LNCaP clone FGC (cell line): ENCODE results near the gene SLC39A11.

ENCODE experiments used
- DNase-seq: peaks from one replicate; pipeline ENCODE4 v3.0.0-alpha.2; 2011; ENCODE audit warnings: low read depth
- H3K4me3 ChIP-seq: 2 replicates; pipeline ENCODE4 v1.5.1; 2011; ENCODE audit warnings: mild to moderate bottlenecking, low read depth, low read length, control low read depth
- TF ChIP-seq, protein P1 (sequence below): IDR thresholded peaks from 2 replicates; pipeline ENCODE4 v1.5.1; 2012; ENCODE audit warnings: mild to moderate bottlenecking; ENCODE audit not compliant: control insufficient read depth, insufficient read depth; ENCODE audit errors: extremely low read depth

SLC39A11 gene

DNA sequence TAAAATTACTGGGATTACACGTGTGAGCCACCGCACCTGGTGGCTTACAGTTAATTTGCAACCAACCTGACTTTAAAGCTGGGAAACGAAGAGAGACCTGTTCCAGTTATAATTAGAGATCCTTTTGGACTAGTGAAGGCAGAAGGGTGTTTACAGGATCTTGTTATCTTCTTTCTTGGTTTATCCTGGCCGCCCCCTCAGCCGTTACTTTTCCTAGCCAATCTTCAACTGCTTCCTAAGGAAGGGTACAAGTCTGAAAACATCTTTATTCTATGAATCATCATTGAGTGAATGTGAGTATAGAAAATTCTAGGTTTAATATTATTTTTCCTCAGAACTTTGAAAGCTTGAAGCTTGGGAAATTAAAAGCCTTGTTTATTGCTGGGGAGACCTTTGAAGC, 286.5 kb downstream of the SLC39A11 start:
- DNase-seq = no peak
- TF ChIP-seq, protein P1, sequence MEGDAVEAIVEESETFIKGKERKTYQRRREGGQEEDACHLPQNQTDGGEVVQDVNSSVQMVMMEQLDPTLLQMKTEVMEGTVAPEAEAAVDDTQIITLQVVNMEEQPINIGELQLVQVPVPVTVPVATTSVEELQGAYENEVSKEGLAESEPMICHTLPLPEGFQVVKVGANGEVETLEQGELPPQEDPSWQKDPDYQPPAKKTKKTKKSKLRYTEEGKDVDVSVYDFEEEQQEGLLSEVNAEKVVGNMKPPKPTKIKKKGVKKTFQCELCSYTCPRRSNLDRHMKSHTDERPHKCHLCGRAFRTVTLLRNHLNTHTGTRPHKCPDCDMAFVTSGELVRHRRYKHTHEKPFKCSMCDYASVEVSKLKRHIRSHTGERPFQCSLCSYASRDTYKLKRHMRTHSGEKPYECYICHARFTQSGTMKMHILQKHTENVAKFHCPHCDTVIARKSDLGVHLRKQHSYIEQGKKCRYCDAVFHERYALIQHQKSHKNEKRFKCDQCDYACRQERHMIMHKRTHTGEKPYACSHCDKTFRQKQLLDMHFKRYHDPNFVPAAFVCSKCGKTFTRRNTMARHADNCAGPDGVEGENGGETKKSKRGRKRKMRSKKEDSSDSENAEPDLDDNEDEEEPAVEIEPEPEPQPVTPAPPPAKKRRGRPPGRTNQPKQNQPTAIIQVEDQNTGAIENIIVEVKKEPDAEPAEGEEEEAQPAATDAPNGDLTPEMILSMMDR = no peak
- H3K4me3 ChIP-seq = no peak overlapping the region

DNA sequence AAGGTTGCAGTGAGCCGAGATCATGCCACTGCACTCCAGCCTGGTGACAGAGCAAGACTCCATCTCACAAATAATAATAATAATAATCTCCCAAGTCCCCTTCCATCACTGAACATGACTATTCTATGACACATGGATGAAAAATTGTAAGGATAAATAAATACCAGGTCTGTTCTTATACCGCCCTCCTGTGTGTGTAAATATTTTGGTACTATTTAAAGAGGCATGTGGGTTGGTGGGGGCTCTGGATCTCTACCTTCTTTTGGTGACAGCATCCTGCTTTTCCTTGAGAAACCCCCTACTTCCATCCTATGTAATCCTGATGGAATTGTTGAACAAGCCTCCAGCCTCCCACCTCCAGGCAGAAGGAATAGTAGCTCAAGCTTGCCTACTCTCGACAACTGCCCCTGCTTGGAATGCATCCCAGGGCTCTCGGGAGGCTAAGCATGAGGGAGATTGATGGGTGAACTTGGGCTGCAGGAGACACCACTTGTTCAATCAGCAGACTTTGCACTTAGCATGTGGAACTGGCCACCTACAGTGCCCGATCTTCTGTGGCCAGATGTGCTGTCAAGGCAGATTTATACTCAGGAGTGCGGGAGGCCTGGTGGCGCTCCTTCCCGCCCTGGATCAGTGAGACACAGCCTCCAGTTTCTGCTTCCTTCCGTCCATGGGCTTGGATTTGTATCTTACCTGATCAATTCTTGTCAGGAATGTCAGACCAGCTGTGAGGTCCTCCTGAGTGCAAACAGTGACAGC, 287.4 kb downstream of the SLC39A11 start:
- no peak for DNase-seq
- no peak overlapping the region for H3K4me3 ChIP-seq
- TF ChIP-seq, protein P1 = no peak

DNA sequence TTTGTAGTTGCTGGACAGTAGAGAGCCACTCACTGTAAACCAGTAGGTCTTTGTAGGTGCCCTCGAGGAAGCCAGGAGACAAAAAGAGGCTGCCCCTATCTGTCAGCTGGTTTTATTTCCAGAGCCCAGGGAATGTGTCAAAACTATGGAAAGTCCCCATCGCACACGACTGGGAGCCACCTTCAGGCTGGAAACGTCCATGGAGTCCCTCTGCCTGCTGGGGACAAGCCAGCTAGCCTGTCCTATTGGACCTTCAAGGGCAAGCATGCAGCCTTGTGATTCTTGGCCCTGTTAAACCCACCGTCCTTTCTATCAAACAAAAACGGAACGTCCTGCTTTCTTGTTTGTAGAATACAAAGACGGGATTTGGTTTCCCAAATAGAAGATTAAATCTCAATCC, 289.8 kb downstream of the SLC39A11 start:
- H3K4me3 ChIP-seq = no peak overlapping the region
- TF ChIP-seq, protein P1 = no peak
- DNase-seq = no peak

DNA sequence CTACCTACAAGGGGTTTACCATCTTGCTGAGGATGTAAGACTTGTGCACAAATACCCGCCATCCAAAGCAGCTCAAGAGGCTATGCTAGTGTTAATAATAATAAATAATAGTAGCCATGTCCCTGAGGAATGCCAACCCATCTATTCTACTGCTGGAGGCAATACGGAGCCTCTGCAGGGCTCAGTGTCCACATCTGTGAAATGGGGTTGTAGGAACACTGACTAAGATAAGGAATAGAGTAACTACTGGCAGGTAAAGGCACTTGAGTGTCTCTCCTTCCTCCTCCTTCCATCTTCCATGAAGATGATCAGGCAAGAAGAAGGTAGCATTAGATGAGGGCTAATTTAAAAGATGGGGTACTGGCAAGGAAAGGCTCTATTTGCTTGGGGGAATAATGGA, 295.3 kb downstream of the SLC39A11 start:
- H3K4me3 ChIP-seq = no peak overlapping the region
- TF ChIP-seq, protein P1 = no peak
- DNase-seq = no peak

DNA sequence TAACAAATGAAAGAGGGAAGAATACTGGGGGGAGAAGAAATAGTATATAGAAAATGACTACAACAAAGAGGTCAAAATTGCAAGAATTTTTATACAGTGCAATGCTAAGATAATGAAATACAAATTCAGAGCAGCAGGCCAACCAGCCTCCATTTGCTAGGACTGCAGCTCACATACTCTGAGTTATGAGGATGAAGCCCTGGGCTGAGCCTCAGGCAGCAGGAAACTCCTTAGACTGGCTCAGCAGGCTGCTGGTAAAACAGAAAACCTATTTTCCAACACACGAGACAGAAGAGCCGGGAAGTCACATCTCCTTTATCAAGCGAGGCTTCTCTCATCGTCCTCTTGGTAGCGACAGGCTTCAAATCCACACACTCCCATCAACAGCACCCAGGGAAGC, 296.5 kb downstream of the SLC39A11 start:
- H3K4me3 ChIP-seq = no peak overlapping the region
- no peak for DNase-seq
- TF ChIP-seq, protein P1 = no peak

DNA sequence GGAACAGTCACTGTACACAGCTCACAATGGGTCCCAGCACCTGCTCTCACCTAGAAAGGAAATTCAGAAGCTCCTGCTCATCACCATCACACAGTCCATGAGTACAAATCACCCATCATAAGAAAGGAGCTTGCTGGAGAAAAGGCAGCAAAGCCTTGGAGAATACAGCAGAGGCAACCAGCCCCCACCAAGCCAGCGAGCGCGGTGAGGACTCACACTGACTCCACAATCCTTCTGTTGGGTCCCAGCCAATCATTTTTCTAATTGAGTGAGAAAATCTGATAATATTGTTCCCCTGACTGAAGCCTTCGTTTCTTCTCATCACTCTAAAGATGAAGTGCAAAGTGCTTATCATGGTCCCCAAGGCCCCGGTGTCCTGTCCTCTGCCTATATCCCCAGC, 298.3 kb downstream of the SLC39A11 start:
- no peak overlapping the region for H3K4me3 ChIP-seq
- TF ChIP-seq, protein P1 = no peak
- no peak for DNase-seq

DNA sequence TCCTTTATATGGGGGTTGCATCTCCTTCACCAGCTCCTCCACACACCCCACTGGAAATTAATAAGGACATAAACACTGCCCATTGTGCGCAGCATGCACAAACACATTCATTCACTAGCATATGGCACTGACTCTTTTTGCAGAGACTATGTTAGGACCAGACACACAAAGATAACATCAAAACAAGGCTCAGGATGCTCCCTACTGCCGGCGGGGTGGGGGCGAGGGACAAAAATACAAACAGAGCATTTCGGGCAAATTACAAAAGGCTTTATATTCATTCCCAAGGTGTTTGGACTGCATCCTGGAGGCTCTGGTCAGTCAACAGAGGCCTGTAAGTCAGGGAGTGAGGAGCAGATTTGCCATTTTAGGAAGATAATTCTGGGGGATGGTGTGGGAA, 299.7 kb downstream of the SLC39A11 start:
- H3K4me3 ChIP-seq = no peak overlapping the region
- TF ChIP-seq, protein P1 = no peak
- DNase-seq = no peak
